ENCODE measurements around the gene INTS1. TPM values are rescaled to one million over a fixed set of nuclear protein-coding genes. Genes with fewer than 3 reads are reported as not detected.

The INTS1 gene
- polyA plus RNA-seq, 3 donors, result 5.5 to 64.3 (median 7.3) TPM

GRCh38 chr7:1437155-1437880 is 66.9 kb downstream of the INTS1 start:
- Histone ChIP-seq H3K4me1 (ENCODE audit: control insufficient read depth in 1 of 2, insufficient read depth in 2 of 2, low read length in 2 of 2) (no peaks in the 10 kb centered on the region), H3K9me3 (replicated peaks in 1 of 2; ENCODE audit: control insufficient read depth in 1 of 2, insufficient read depth in 1 of 2, low read length in 2 of 2) (no peaks in the 10 kb centered on the region), H3K4me2 (replicated peaks; ENCODE audit: extremely low read depth, low read length, poor library complexity, severe bottlenecking) (no peak overlapping the region), H3K9ac (ENCODE audit: insufficient read depth, low read length, poor library complexity, severe bottlenecking) (no peak overlapping the region), H3K36me3 (replicated peaks in 1 of 2; ENCODE audit: control insufficient read depth in 1 of 2, insufficient read depth in 2 of 2, low read length in 2 of 2) (no peaks in the 10 kb centered on the region), H3K79me2 (ENCODE audit: insufficient read depth, low read length) (no peaks in the 10 kb centered on the region), H3K4me3 (replicated peaks in 1 of 3; ENCODE audit: low read depth in 2 of 3, low read length in 3 of 3) (no peak overlapping the region), H2AFZ (ENCODE audit: insufficient read depth, low read depth, low read length, poor library complexity, severe bottlenecking) (no peak overlapping the region), H3K27me3 (ENCODE audit: control insufficient read depth in 2 of 2, insufficient read depth in 2 of 2, low read length in 2 of 2) (no peaks in the 10 kb centered on the region), H4K20me1 (ENCODE audit: insufficient read depth, low read length) (no peaks in the 10 kb centered on the region), H3K27ac (ENCODE audit: low read depth in 1 of 2, low read length in 2 of 2) (no peak overlapping the region)
- WGBS (ENCODE audit: insufficient coverage), result 94% methylated on average over 43 of the region's 43 CpGs
- H3K9me3 Mint-ChIP-seq, result peaks cover 0 to 4% (median 0%) of the 10 kb centered on the region in 7 donors
- intact Hi-C loops (cut with micrococcal nuclease), result loop anchor here in 1 of 2 donors (10.0 kb wide), 1 partner anchor 243 kb away; no protein-coding TSS in a partner anchor
- peaks cover 0 to 1% (median 0%) of the 10 kb centered on the region in 3 donors for H3K27me3 Mint-ChIP-seq (ENCODE audit: low read depth in 3 of 3)
- peaks cover 1% of the 10 kb centered on the region for H3K4me1 Mint-ChIP-seq
- peaks cover 0 to 9% of the 10 kb centered on the region in 2 donors for H3K36me3 Mint-ChIP-seq
- no peak for DNase-seq
- no peak overlapping the region for H3K4me3 Mint-ChIP-seq
- H3K27ac Mint-ChIP-seq, result no peak overlapping the region
- no peak for TF ChIP-seq CTCF (IDR thresholded peaks at IDR 0.05)

GRCh38 chr7:1436608-1437007 is 67.6 kb downstream of the INTS1 start:
- Histone ChIP-seq H4K20me1 (ENCODE audit: insufficient read depth, low read length) (no peaks in the 10 kb centered on the region), H3K79me2 (ENCODE audit: insufficient read depth, low read length) (no peaks in the 10 kb centered on the region), H3K9ac (ENCODE audit: insufficient read depth, low read length, poor library complexity, severe bottlenecking) (no peak overlapping the region), H3K9me3 (replicated peaks in 1 of 2; ENCODE audit: control insufficient read depth in 1 of 2, insufficient read depth in 1 of 2, low read length in 2 of 2) (no peaks in the 10 kb centered on the region), H3K4me1 (ENCODE audit: control insufficient read depth in 1 of 2, insufficient read depth in 2 of 2, low read length in 2 of 2) (no peaks in the 10 kb centered on the region), H2AFZ (ENCODE audit: insufficient read depth, low read depth, low read length, poor library complexity, severe bottlenecking) (no peak overlapping the region), H3K4me3 (replicated peaks in 1 of 3; ENCODE audit: low read depth in 2 of 3, low read length in 3 of 3) (no peak overlapping the region), H3K27ac (ENCODE audit: low read depth in 1 of 2, low read length in 2 of 2) (no peak overlapping the region), H3K4me2 (replicated peaks; ENCODE audit: extremely low read depth, low read length, poor library complexity, severe bottlenecking) (no peak overlapping the region), H3K36me3 (replicated peaks in 1 of 2; ENCODE audit: control insufficient read depth in 1 of 2, insufficient read depth in 2 of 2, low read length in 2 of 2) (no peaks in the 10 kb centered on the region), H3K27me3 (ENCODE audit: control insufficient read depth in 2 of 2, insufficient read depth in 2 of 2, low read length in 2 of 2) (no peaks in the 10 kb centered on the region)
- DNase-seq, result no peak
- H3K27me3 Mint-ChIP-seq (ENCODE audit: low read depth in 3 of 3), result peaks cover 0 to 1% (median 1%) of the 10 kb centered on the region in 3 donors
- no peak for TF ChIP-seq CTCF (IDR thresholded peaks at IDR 0.05)
- peaks cover 2% of the 10 kb centered on the region for H3K4me1 Mint-ChIP-seq
- 98% methylated on average over 4 of the region's 20 CpGs for WGBS (ENCODE audit: insufficient coverage)
- peaks cover 0 to 4% (median 0%) of the 10 kb centered on the region in 7 donors for H3K9me3 Mint-ChIP-seq
- H3K36me3 Mint-ChIP-seq, result peaks cover 0 to 9% of the 10 kb centered on the region in 2 donors
- H3K4me3 Mint-ChIP-seq, result no peak overlapping the region
- no peak overlapping the region for H3K27ac Mint-ChIP-seq
- intact Hi-C loops (cut with micrococcal nuclease), result loop anchor here in 1 of 2 donors (10.0 kb wide), 1 partner anchor 242 kb away; no protein-coding TSS in a partner anchor
